Measurements from ENCODE around the gene PLEKHA5. TPM values are rescaled to one million over a fixed set of nuclear protein-coding genes. Genes with fewer than 3 reads are reported as not detected.

PLEKHA5 gene
- total RNA-seq, 1 donor from 2014 or later: 23.4 TPM

GRCh38 chr12:19419086-19419485, 289.6 kb downstream of the PLEKHA5 start:
- H3K4me3 ChIP-seq (ENCODE audit: low read depth, low read length): no peak overlapping the region
- DNase-seq (ENCODE audit: low read depth): no peak
- no peak for TF ChIP-seq CTCF (conservative IDR thresholded peaks at IDR 0.05; ENCODE audit: low read depth, low read length)

DNA sequence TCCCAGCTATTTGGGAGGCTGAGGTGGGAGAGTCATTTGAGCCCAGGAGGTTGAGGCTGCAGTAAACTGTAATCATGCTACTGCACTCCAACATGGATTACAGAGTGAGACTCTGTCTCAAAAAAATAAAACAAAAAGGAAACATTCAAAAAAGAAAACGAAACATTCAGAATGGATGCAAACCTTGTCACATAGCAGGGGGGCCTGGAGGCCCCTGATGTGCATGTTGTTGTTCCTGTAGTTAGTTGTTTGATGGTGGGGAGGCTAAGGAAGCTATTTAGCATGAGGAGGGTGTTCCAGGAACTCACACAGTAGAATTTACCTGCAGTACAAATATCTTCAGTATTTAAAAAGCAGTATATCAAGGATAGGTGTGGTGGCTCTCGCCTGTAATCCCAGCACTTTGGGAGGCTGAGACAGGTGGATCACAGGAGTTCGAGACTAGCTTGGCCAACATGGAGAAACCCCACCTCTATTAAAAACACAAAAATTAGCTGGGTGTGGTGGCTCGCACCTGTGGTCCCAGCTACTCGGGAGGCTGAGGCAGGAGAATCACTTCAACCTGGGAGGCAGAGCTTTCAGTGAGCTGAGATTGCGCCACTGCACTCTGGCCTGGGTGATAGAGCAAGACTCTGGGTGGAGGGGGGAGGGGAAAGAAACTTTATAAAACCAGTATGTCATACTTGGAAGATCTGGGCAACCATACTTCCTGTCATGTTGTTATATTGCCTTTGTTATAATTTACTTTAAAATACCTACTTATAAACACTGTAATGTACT, 292.2 kb downstream of the PLEKHA5 start:
- TF ChIP-seq CTCF (conservative IDR thresholded peaks at IDR 0.05; ENCODE audit: low read depth, low read length): no peak
- DNase-seq (ENCODE audit: low read depth): no peak
- no peak overlapping the region for H3K4me3 ChIP-seq (ENCODE audit: low read depth, low read length)

- no peak for TF ChIP-seq CTCF (conservative IDR thresholded peaks at IDR 0.05; ENCODE audit: low read depth, low read length)
- H3K4me3 ChIP-seq (ENCODE audit: low read depth, low read length): no peak overlapping the region
- no peak for DNase-seq (ENCODE audit: low read depth)
Measured at GRCh38 chr12:19423166-19423930, 293.8 kb downstream of the PLEKHA5 start.

Measured in epithelial cell of proximal tubule (primary cell).